ENCODE data around the gene PPM1A. TPM values are rescaled to one million over a fixed set of nuclear protein-coding genes. Genes with fewer than 3 reads are reported as not detected.

The PPM1A gene
- total RNA-seq, 3 donors from 2014 or later (not counting 1 experiment from before 2014, with no cell fraction given), result 118 to 126 (median 119) TPM

DNA sequence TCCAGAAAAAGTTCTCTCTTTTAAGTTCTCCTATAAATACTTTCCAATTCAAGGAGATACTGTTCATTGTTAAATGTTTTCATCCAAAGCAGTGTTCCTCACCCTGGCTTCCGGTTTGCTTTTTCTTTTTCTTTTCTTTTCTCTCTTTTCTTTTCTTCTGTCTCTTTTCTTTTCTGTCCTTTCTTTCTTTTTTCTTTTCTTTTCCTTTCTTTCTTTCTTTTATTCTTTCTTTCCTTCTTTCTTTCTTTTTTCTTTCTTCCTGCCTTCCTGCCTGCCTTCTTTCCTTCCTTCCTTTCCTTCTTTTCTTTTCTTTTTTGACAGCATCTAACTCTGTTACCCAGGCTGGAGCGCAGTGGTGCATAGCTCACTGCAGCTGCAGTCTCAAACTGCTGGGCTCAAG lies 75.8 kb downstream of the PPM1A start:
- WGBS (ENCODE audit: insufficient coverage), result 96% methylated on average over 2 of the region's 2 CpGs

GRCh38 chr14:60326274-60326673 lies 77.3 kb downstream of the PPM1A start:
- H3K27me3 ChIP-seq (ENCODE audit: control insufficient read depth, insufficient read depth, low read length), result peaks cover 2% of the 10 kb centered on the region
- ATAC-seq (no peak), DNase-seq (no peak)
- H3K36me3 ChIP-seq (ENCODE audit: control insufficient read depth, insufficient read depth, low read length), result no peaks in the 10 kb centered on the region
- H3K9me3 Mint-ChIP-seq, result no peaks in the 10 kb centered on the region
- H3K4me3 ChIP-seq (ENCODE audit: low read length), result no peak overlapping the region
- H3K4me1 Mint-ChIP-seq, result peaks cover 7 to 10% of the 10 kb centered on the region in 2 donors
- no peak overlapping the region for H3K27ac Mint-ChIP-seq
- H3K4me1 ChIP-seq (ENCODE audit: control insufficient read depth, insufficient read depth, low read length), result peaks cover 12% of the 10 kb centered on the region
- no peak overlapping the region for H3K27ac ChIP-seq (ENCODE audit: low read length)
- WGBS (ENCODE audit: insufficient coverage), result 100% methylated on average over 2 of the region's 2 CpGs
- no peak overlapping the region for H3K4me3 Mint-ChIP-seq
- H3K27me3 Mint-ChIP-seq (ENCODE audit: low read depth in 2 of 2), result peaks cover 21 to 23% of the 10 kb centered on the region in 2 donors
- TF ChIP-seq, protein P1, sequence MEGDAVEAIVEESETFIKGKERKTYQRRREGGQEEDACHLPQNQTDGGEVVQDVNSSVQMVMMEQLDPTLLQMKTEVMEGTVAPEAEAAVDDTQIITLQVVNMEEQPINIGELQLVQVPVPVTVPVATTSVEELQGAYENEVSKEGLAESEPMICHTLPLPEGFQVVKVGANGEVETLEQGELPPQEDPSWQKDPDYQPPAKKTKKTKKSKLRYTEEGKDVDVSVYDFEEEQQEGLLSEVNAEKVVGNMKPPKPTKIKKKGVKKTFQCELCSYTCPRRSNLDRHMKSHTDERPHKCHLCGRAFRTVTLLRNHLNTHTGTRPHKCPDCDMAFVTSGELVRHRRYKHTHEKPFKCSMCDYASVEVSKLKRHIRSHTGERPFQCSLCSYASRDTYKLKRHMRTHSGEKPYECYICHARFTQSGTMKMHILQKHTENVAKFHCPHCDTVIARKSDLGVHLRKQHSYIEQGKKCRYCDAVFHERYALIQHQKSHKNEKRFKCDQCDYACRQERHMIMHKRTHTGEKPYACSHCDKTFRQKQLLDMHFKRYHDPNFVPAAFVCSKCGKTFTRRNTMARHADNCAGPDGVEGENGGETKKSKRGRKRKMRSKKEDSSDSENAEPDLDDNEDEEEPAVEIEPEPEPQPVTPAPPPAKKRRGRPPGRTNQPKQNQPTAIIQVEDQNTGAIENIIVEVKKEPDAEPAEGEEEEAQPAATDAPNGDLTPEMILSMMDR (IDR thresholded peaks at IDR 0.05), result no peak
- intact Hi-C loops (cut with micrococcal nuclease), result no loop called here
- H3K9me3 ChIP-seq (ENCODE audit: control insufficient read depth, insufficient read depth, low read length), result no peaks in the 10 kb centered on the region
- no peaks in the 10 kb centered on the region for H3K36me3 Mint-ChIP-seq

More for the DNA sequence above, 75.8 kb downstream of the PPM1A start:
- Mint-ChIP-seq H3K4me1 (peaks cover 0 to 5% of the 10 kb centered on the region in 2 donors), H3K27ac (no peak overlapping the region), H3K27me3 (ENCODE audit: low read depth in 2 of 2) (peaks cover 21% of the 10 kb centered on the region in 2 donors), H3K36me3 (no peaks in the 10 kb centered on the region), H3K9me3 (no peaks in the 10 kb centered on the region), H3K4me3 (no peak overlapping the region)
- no peak overlapping the region for H3K27ac ChIP-seq (ENCODE audit: low read length)
- H3K4me1 ChIP-seq (ENCODE audit: control insufficient read depth, insufficient read depth, low read length), result peaks cover 8% of the 10 kb centered on the region
- TF ChIP-seq, protein P1 (IDR thresholded peaks at IDR 0.05), result no peak
- H3K9me3 ChIP-seq (ENCODE audit: control insufficient read depth, insufficient read depth, low read length), result no peaks in the 10 kb centered on the region
- DNase-seq, result no peak
- H3K36me3 ChIP-seq (ENCODE audit: control insufficient read depth, insufficient read depth, low read length), result no peaks in the 10 kb centered on the region
- no peak for ATAC-seq
- no peak overlapping the region for H3K4me3 ChIP-seq (ENCODE audit: low read length)
- peaks cover 2% of the 10 kb centered on the region for H3K27me3 ChIP-seq (ENCODE audit: control insufficient read depth, insufficient read depth, low read length)
- intact Hi-C loops (cut with micrococcal nuclease), result no loop called here

GRCh38 chr14:60327447-60328331 lies 78.7 kb downstream of the PPM1A start:
- H3K36me3 ChIP-seq (ENCODE audit: control insufficient read depth, insufficient read depth, low read length), result no peaks in the 10 kb centered on the region
- H3K27me3 ChIP-seq (ENCODE audit: control insufficient read depth, insufficient read depth, low read length), result peaks cover 2% of the 10 kb centered on the region
- ATAC-seq, result peak in 2 of 3 donors; percentile 8 to 10
- Mint-ChIP-seq H3K27ac (no peak overlapping the region), H3K36me3 (no peaks in the 10 kb centered on the region), H3K4me3 (peak overlapping the region; percentile 66), H3K27me3 (ENCODE audit: low read depth in 2 of 2) (peaks cover 24% of the 10 kb centered on the region in 2 donors), H3K4me1 (peaks cover 17 to 20% of the 10 kb centered on the region in 2 donors), H3K9me3 (no peaks in the 10 kb centered on the region)
- H3K27ac ChIP-seq (ENCODE audit: low read length), result no peak overlapping the region
- intact Hi-C loops (cut with micrococcal nuclease), result no loop called here
- no peaks in the 10 kb centered on the region for H3K9me3 ChIP-seq (ENCODE audit: control insufficient read depth, insufficient read depth, low read length)
- 4% methylated on average over 58 of the region's 58 CpGs for WGBS (ENCODE audit: insufficient coverage)
- peak in 1 of 2 donors; percentile 53 for DNase-seq
- H3K4me3 ChIP-seq (ENCODE audit: low read length), result peak overlapping the region; percentile 32
- TF ChIP-seq, protein P1 (IDR thresholded peaks at IDR 0.05), result no peak
- peaks cover 17% of the 10 kb centered on the region for H3K4me1 ChIP-seq (ENCODE audit: control insufficient read depth, insufficient read depth, low read length)

All from natural killer cell (primary cell).